ENCODE results near the gene SULF2. TPM values are rescaled to one million over a fixed set of nuclear protein-coding genes. Genes with fewer than 3 reads are reported as not detected.

Gene SULF2
- total RNA-seq, 2 donors from 2014 or later, result 4.2 to 6.5 TPM

GRCh38 chr20:47774131-47774777 is 11.0 kb downstream of the SULF2 start:
- H3K4me1 Mint-ChIP-seq, result no peaks in the 10 kb centered on the region
- DNase-seq, result no peak
- H3K27me3 Mint-ChIP-seq, result peaks cover 15% of the 10 kb centered on the region
- no peaks in the 10 kb centered on the region for H3K9me3 ChIP-seq (ENCODE audit: control insufficient read depth, low read length, poor library complexity, severe bottlenecking)
- no peak overlapping the region for H3K4me3 Mint-ChIP-seq
- no peak for ATAC-seq
- H3K27ac Mint-ChIP-seq, result no peak overlapping the region
- H3K36me3 Mint-ChIP-seq (ENCODE audit: low read depth), result no peaks in the 10 kb centered on the region

- Mint-ChIP-seq H3K4me1 (no peaks in the 10 kb centered on the region), H3K27ac (no peak overlapping the region), H3K27me3 (peaks cover 15% of the 10 kb centered on the region), H3K4me3 (no peak overlapping the region), H3K36me3 (ENCODE audit: low read depth) (no peaks in the 10 kb centered on the region)
- no peaks in the 10 kb centered on the region for H3K9me3 ChIP-seq (ENCODE audit: control insufficient read depth, low read length, poor library complexity, severe bottlenecking)
- ATAC-seq, result no peak
- DNase-seq, result no peak
These were observed 11.9 kb downstream of the SULF2 start for GRCh38 chr20:47773371-47773786.

- ATAC-seq (no peak), DNase-seq (no peak)
- H3K27ac Mint-ChIP-seq, result no peak overlapping the region
- peaks cover 15% of the 10 kb centered on the region for H3K27me3 Mint-ChIP-seq
- peaks cover 3% of the 10 kb centered on the region for H3K4me1 Mint-ChIP-seq
- H3K4me3 Mint-ChIP-seq, result no peak overlapping the region
- H3K9me3 ChIP-seq (ENCODE audit: control insufficient read depth, low read length, poor library complexity, severe bottlenecking), result no peaks in the 10 kb centered on the region
- H3K36me3 Mint-ChIP-seq (ENCODE audit: low read depth), result no peaks in the 10 kb centered on the region
These were observed 14.3 kb downstream of the SULF2 start for GRCh38 chr20:47770935-47771334.

GRCh38 chr20:47768016-47768824 is 17.1 kb downstream of the SULF2 start:
- Mint-ChIP-seq H3K4me3 (no peak overlapping the region), H3K4me1 (peaks cover 7% of the 10 kb centered on the region), H3K27me3 (peaks cover 26% of the 10 kb centered on the region), H3K27ac (no peak overlapping the region), H3K36me3 (ENCODE audit: low read depth) (peaks cover 2% of the 10 kb centered on the region)
- no peak for ATAC-seq
- no peaks in the 10 kb centered on the region for H3K9me3 ChIP-seq (ENCODE audit: control insufficient read depth, low read length, poor library complexity, severe bottlenecking)
- DNase-seq, result no peak

- ATAC-seq (no peak), DNase-seq (no peak)
- Mint-ChIP-seq H3K27ac (peak overlapping the region; percentile 24), H3K27me3 (peaks cover 46% of the 10 kb centered on the region), H3K4me3 (no peak overlapping the region), H3K4me1 (peaks cover 7% of the 10 kb centered on the region), H3K36me3 (ENCODE audit: low read depth) (peaks cover 2% of the 10 kb centered on the region)
- H3K9me3 ChIP-seq (ENCODE audit: control insufficient read depth, low read length, poor library complexity, severe bottlenecking), result no peaks in the 10 kb centered on the region
These were observed 19.3 kb downstream of the SULF2 start for GRCh38 chr20:47765691-47766594.

GRCh38 chr20:47765271-47765670 is 20.0 kb downstream of the SULF2 start:
- no peak overlapping the region for H3K4me3 Mint-ChIP-seq
- no peak for ATAC-seq
- no peaks in the 10 kb centered on the region for H3K9me3 ChIP-seq (ENCODE audit: control insufficient read depth, low read length, poor library complexity, severe bottlenecking)
- H3K36me3 Mint-ChIP-seq (ENCODE audit: low read depth), result peaks cover 2% of the 10 kb centered on the region
- DNase-seq, result no peak
- H3K27me3 Mint-ChIP-seq, result peaks cover 53% of the 10 kb centered on the region
- peak overlapping the region; percentile 24 for H3K27ac Mint-ChIP-seq
- H3K4me1 Mint-ChIP-seq, result peaks cover 7% of the 10 kb centered on the region

GRCh38 chr20:47764154-47764733 is 21.0 kb downstream of the SULF2 start:
- no peak for DNase-seq

GRCh38 chr20:47762699-47763268 is 22.5 kb downstream of the SULF2 start:
- DNase-seq, result no peak
- H3K36me3 Mint-ChIP-seq (ENCODE audit: low read depth), result peaks cover 2% of the 10 kb centered on the region
- ATAC-seq, result no peak
- H3K4me3 Mint-ChIP-seq, result no peak overlapping the region
- H3K9me3 ChIP-seq (ENCODE audit: control insufficient read depth, low read length, poor library complexity, severe bottlenecking), result no peaks in the 10 kb centered on the region
- H3K27me3 Mint-ChIP-seq, result peaks cover 75% of the 10 kb centered on the region
- H3K27ac Mint-ChIP-seq, result no peak overlapping the region
- peaks cover 7% of the 10 kb centered on the region for H3K4me1 Mint-ChIP-seq

More at GRCh38 chr20:47764154-47764733, 21.0 kb downstream of the SULF2 start:
- Mint-ChIP-seq H3K27ac (no peak overlapping the region), H3K36me3 (ENCODE audit: low read depth) (peaks cover 2% of the 10 kb centered on the region), H3K4me3 (no peak overlapping the region), H3K27me3 (peaks cover 63% of the 10 kb centered on the region), H3K4me1 (peaks cover 7% of the 10 kb centered on the region)
- H3K9me3 ChIP-seq (ENCODE audit: control insufficient read depth, low read length, poor library complexity, severe bottlenecking), result no peaks in the 10 kb centered on the region
- ATAC-seq, result no peak

GRCh38 chr20:47761482-47762047 is 23.7 kb downstream of the SULF2 start:
- peaks cover 7% of the 10 kb centered on the region for H3K4me1 Mint-ChIP-seq
- H3K9me3 ChIP-seq (ENCODE audit: control insufficient read depth, low read length, poor library complexity, severe bottlenecking), result no peaks in the 10 kb centered on the region
- DNase-seq (no peak), ATAC-seq (no peak)
- H3K27ac Mint-ChIP-seq, result no peak overlapping the region
- H3K4me3 Mint-ChIP-seq, result no peak overlapping the region
- H3K27me3 Mint-ChIP-seq, result peaks cover 84% of the 10 kb centered on the region
- H3K36me3 Mint-ChIP-seq (ENCODE audit: low read depth), result peaks cover 2% of the 10 kb centered on the region

- H3K27me3 Mint-ChIP-seq, result peaks cover 83% of the 10 kb centered on the region
- DNase-seq (no peak), ATAC-seq (no peak)
- peaks cover 4% of the 10 kb centered on the region for H3K4me1 Mint-ChIP-seq
- H3K27ac Mint-ChIP-seq, result no peak overlapping the region
- no peaks in the 10 kb centered on the region for H3K9me3 ChIP-seq (ENCODE audit: control insufficient read depth, low read length, poor library complexity, severe bottlenecking)
- H3K4me3 Mint-ChIP-seq, result no peak overlapping the region
- H3K36me3 Mint-ChIP-seq (ENCODE audit: low read depth), result peaks cover 2% of the 10 kb centered on the region
These were observed 24.4 kb downstream of the SULF2 start for GRCh38 chr20:47760686-47761481.

- Mint-ChIP-seq H3K4me1 (no peaks in the 10 kb centered on the region), H3K27me3 (peaks cover 81% of the 10 kb centered on the region), H3K36me3 (ENCODE audit: low read depth) (peaks cover 2% of the 10 kb centered on the region), H3K27ac (no peak overlapping the region), H3K4me3 (no peak overlapping the region)
- no peak for DNase-seq
- no peaks in the 10 kb centered on the region for H3K9me3 ChIP-seq (ENCODE audit: control insufficient read depth, low read length, poor library complexity, severe bottlenecking)
- ATAC-seq, result no peak
These were observed 26.5 kb downstream of the SULF2 start for GRCh38 chr20:47758517-47759450.
